Measurements from ENCODE around the gene HABP4.

Gene HABP4

GRCh38 chr9:96503918-96504317, 53.9 kb downstream of the HABP4 start:
- Histone ChIP-seq H3K4me3 (ENCODE audit: low read depth, low read length) (no peak overlapping the region), H3K36me3 (ENCODE audit: control insufficient read depth, insufficient read depth, low read length) (no peaks in the 10 kb centered on the region), H3K9me3 (ENCODE audit: control insufficient read depth, insufficient read depth, low read length) (no peaks in the 10 kb centered on the region)

GRCh38 chr9:96505316-96505991, 55.5 kb downstream of the HABP4 start:
- peaks cover 15% of the 10 kb centered on the region for H3K4me1 ChIP-seq (ENCODE audit: control insufficient read depth, insufficient read depth, low read length)
- H3K27me3 ChIP-seq (ENCODE audit: control insufficient read depth, insufficient read depth, low read length), result no peaks in the 10 kb centered on the region
- no peak overlapping the region for H3K9ac ChIP-seq (ENCODE audit: low read depth, low read length)
- H3K4me3 ChIP-seq (ENCODE audit: low read depth, low read length), result no peak overlapping the region
- no peaks in the 10 kb centered on the region for H3K36me3 ChIP-seq (ENCODE audit: control insufficient read depth, insufficient read depth, low read length)
- H3K9me3 ChIP-seq (ENCODE audit: control insufficient read depth, insufficient read depth, low read length), result no peaks in the 10 kb centered on the region

More at GRCh38 chr9:96503918-96504317, 53.9 kb downstream of the HABP4 start:
- Histone ChIP-seq H3K27me3 (ENCODE audit: control insufficient read depth, insufficient read depth, low read length) (no peaks in the 10 kb centered on the region), H3K4me1 (ENCODE audit: control insufficient read depth, insufficient read depth, low read length) (peaks cover 8% of the 10 kb centered on the region), H3K9ac (ENCODE audit: low read depth, low read length) (no peak overlapping the region)

- Histone ChIP-seq H3K36me3 (ENCODE audit: control insufficient read depth, insufficient read depth, low read length) (peaks cover 1% of the 10 kb centered on the region), H3K4me3 (ENCODE audit: low read depth, low read length) (no peak overlapping the region), H3K9me3 (ENCODE audit: control insufficient read depth, insufficient read depth, low read length) (no peaks in the 10 kb centered on the region), H3K9ac (ENCODE audit: low read depth, low read length) (no peak overlapping the region), H3K27me3 (ENCODE audit: control insufficient read depth, insufficient read depth, low read length) (no peaks in the 10 kb centered on the region), H3K4me1 (ENCODE audit: control insufficient read depth, insufficient read depth, low read length) (peaks cover 10% of the 10 kb centered on the region)
Measured at GRCh38 chr9:96508227-96508940, 58.4 kb downstream of the HABP4 start.

GRCh38 chr9:96509026-96509425, 59.1 kb downstream of the HABP4 start:
- Histone ChIP-seq H3K9ac (ENCODE audit: low read depth, low read length) (no peak overlapping the region), H3K27me3 (ENCODE audit: control insufficient read depth, insufficient read depth, low read length) (no peaks in the 10 kb centered on the region), H3K4me3 (ENCODE audit: low read depth, low read length) (no peak overlapping the region), H3K9me3 (ENCODE audit: control insufficient read depth, insufficient read depth, low read length) (no peaks in the 10 kb centered on the region), H3K36me3 (ENCODE audit: control insufficient read depth, insufficient read depth, low read length) (peaks cover 6% of the 10 kb centered on the region), H3K4me1 (ENCODE audit: control insufficient read depth, insufficient read depth, low read length) (peaks cover 7% of the 10 kb centered on the region)

GRCh38 chr9:96509848-96510247, 59.9 kb downstream of the HABP4 start:
- no peak overlapping the region for H3K9ac ChIP-seq (ENCODE audit: low read depth, low read length)
- H3K36me3 ChIP-seq (ENCODE audit: control insufficient read depth, insufficient read depth, low read length), result peaks cover 6% of the 10 kb centered on the region
- no peaks in the 10 kb centered on the region for H3K27me3 ChIP-seq (ENCODE audit: control insufficient read depth, insufficient read depth, low read length)
- H3K9me3 ChIP-seq (ENCODE audit: control insufficient read depth, insufficient read depth, low read length), result no peaks in the 10 kb centered on the region
- H3K4me3 ChIP-seq (ENCODE audit: low read depth, low read length), result no peak overlapping the region
- H3K4me1 ChIP-seq (ENCODE audit: control insufficient read depth, insufficient read depth, low read length), result peaks cover 7% of the 10 kb centered on the region

GRCh38 chr9:96510258-96510657, 60.3 kb downstream of the HABP4 start:
- Histone ChIP-seq H3K36me3 (ENCODE audit: control insufficient read depth, insufficient read depth, low read length) (peaks cover 6% of the 10 kb centered on the region), H3K9me3 (ENCODE audit: control insufficient read depth, insufficient read depth, low read length) (no peaks in the 10 kb centered on the region), H3K4me1 (ENCODE audit: control insufficient read depth, insufficient read depth, low read length) (peaks cover 7% of the 10 kb centered on the region), H3K4me3 (ENCODE audit: low read depth, low read length) (no peak overlapping the region), H3K27me3 (ENCODE audit: control insufficient read depth, insufficient read depth, low read length) (no peaks in the 10 kb centered on the region), H3K9ac (ENCODE audit: low read depth, low read length) (no peak overlapping the region)

GRCh38 chr9:96512240-96512639, 62.3 kb downstream of the HABP4 start:
- no peaks in the 10 kb centered on the region for H3K27me3 ChIP-seq (ENCODE audit: control insufficient read depth, insufficient read depth, low read length)
- H3K9me3 ChIP-seq (ENCODE audit: control insufficient read depth, insufficient read depth, low read length), result no peaks in the 10 kb centered on the region
- peaks cover 7% of the 10 kb centered on the region for H3K4me1 ChIP-seq (ENCODE audit: control insufficient read depth, insufficient read depth, low read length)
- peaks cover 6% of the 10 kb centered on the region for H3K36me3 ChIP-seq (ENCODE audit: control insufficient read depth, insufficient read depth, low read length)
- no peak overlapping the region for H3K9ac ChIP-seq (ENCODE audit: low read depth, low read length)
- H3K4me3 ChIP-seq (ENCODE audit: low read depth, low read length), result no peak overlapping the region

- H3K4me3 ChIP-seq (ENCODE audit: low read depth, low read length), result no peak overlapping the region
- no peaks in the 10 kb centered on the region for H3K9me3 ChIP-seq (ENCODE audit: control insufficient read depth, insufficient read depth, low read length)
- H3K4me1 ChIP-seq (ENCODE audit: control insufficient read depth, insufficient read depth, low read length), result peaks cover 7% of the 10 kb centered on the region
- peaks cover 6% of the 10 kb centered on the region for H3K36me3 ChIP-seq (ENCODE audit: control insufficient read depth, insufficient read depth, low read length)
- no peak overlapping the region for H3K9ac ChIP-seq (ENCODE audit: low read depth, low read length)
- H3K27me3 ChIP-seq (ENCODE audit: control insufficient read depth, insufficient read depth, low read length), result no peaks in the 10 kb centered on the region
Measured at GRCh38 chr9:96513622-96514021, 63.7 kb downstream of the HABP4 start.

GRCh38 chr9:96514108-96514799, 64.3 kb downstream of the HABP4 start:
- H3K9ac ChIP-seq (ENCODE audit: low read depth, low read length), result no peak overlapping the region
- peaks cover 6% of the 10 kb centered on the region for H3K36me3 ChIP-seq (ENCODE audit: control insufficient read depth, insufficient read depth, low read length)
- H3K4me3 ChIP-seq (ENCODE audit: low read depth, low read length), result no peak overlapping the region

GRCh38 chr9:96514800-96515158, 64.8 kb downstream of the HABP4 start:
- Histone ChIP-seq H3K4me3 (ENCODE audit: low read depth, low read length) (no peak overlapping the region), H3K9ac (ENCODE audit: low read depth, low read length) (no peak overlapping the region), H3K9me3 (ENCODE audit: control insufficient read depth, insufficient read depth, low read length) (no peaks in the 10 kb centered on the region), H3K4me1 (ENCODE audit: control insufficient read depth, insufficient read depth, low read length) (peaks cover 3% of the 10 kb centered on the region), H3K36me3 (ENCODE audit: control insufficient read depth, insufficient read depth, low read length) (peaks cover 6% of the 10 kb centered on the region), H3K27me3 (ENCODE audit: control insufficient read depth, insufficient read depth, low read length) (no peaks in the 10 kb centered on the region)

More at GRCh38 chr9:96514108-96514799, 64.3 kb downstream of the HABP4 start:
- Histone ChIP-seq H3K27me3 (ENCODE audit: control insufficient read depth, insufficient read depth, low read length) (no peaks in the 10 kb centered on the region), H3K4me1 (ENCODE audit: control insufficient read depth, insufficient read depth, low read length) (peaks cover 7% of the 10 kb centered on the region), H3K9me3 (ENCODE audit: control insufficient read depth, insufficient read depth, low read length) (no peaks in the 10 kb centered on the region)

- H3K9ac ChIP-seq (ENCODE audit: low read depth, low read length), result no peak overlapping the region
- H3K4me1 ChIP-seq (ENCODE audit: control insufficient read depth, insufficient read depth, low read length), result no peaks in the 10 kb centered on the region
- H3K36me3 ChIP-seq (ENCODE audit: control insufficient read depth, insufficient read depth, low read length), result peaks cover 6% of the 10 kb centered on the region
- H3K9me3 ChIP-seq (ENCODE audit: control insufficient read depth, insufficient read depth, low read length), result no peaks in the 10 kb centered on the region
- H3K4me3 ChIP-seq (ENCODE audit: low read depth, low read length), result no peak overlapping the region
- H3K27me3 ChIP-seq (ENCODE audit: control insufficient read depth, insufficient read depth, low read length), result no peaks in the 10 kb centered on the region
Measured at GRCh38 chr9:96515621-96516470, 65.9 kb downstream of the HABP4 start.

All from iPS-15b (cell line).